Stimulated activated CD4-positive, alpha-beta T cell treated with anti-CD3 and anti-CD28 coated beads, Interleukin-1b, Interleukin-23, amount 100 ng/mL, for 1 hour (primary cell): ENCODE measurements around the gene FIG4.
"Not testable (repeated sequence)": the region's sequence is repeated elsewhere in the genome, so short reads cannot be mapped to it uniquely, and the experiment has no call there.

Source experiments
- DNase-seq, 2 donors: peaks; one replicate each; pipeline ENCODE4 v3.0.0-alpha.2; 2020; ENCODE audit warnings: low read depth in 2 of 2

Gene FIG4

GRCh38 chr6:109702791-109703190 is 11.7 kb downstream of the FIG4 start:
- DNase-seq, result no peak

- peak; percentile 32 to 42 for DNase-seq
Measured at GRCh38 chr6:109705258-109705657, 14.2 kb downstream of the FIG4 start.

GRCh38 chr6:109706513-109706912 is 15.4 kb downstream of the FIG4 start:
- DNase-seq, result no peak

GRCh38 chr6:109708099-109708498 is 17.0 kb downstream of the FIG4 start:
- DNase-seq, result not testable (repeated sequence)

GRCh38 chr6:109713097-109713496 is 22.0 kb downstream of the FIG4 start:
- DNase-seq, result no peak

- no peak for DNase-seq
Measured at GRCh38 chr6:109714166-109714565, 23.1 kb downstream of the FIG4 start.

GRCh38 chr6:109714611-109715010 is 23.5 kb downstream of the FIG4 start:
- no peak for DNase-seq

GRCh38 chr6:109715616-109716015 is 24.5 kb downstream of the FIG4 start:
- DNase-seq, result no peak

GRCh38 chr6:109717971-109718370 is 26.9 kb downstream of the FIG4 start:
- no peak for DNase-seq

- DNase-seq, result no peak
Measured at GRCh38 chr6:109718991-109719390, 27.9 kb downstream of the FIG4 start.

GRCh38 chr6:109720311-109720710 is 29.2 kb downstream of the FIG4 start:
- DNase-seq, result no peak

- DNase-seq, result no peak
Measured at GRCh38 chr6:109722011-109722410, 30.9 kb downstream of the FIG4 start.

GRCh38 chr6:109722564-109723254 is 31.6 kb downstream of the FIG4 start:
- DNase-seq, result no peak

- not testable (repeated sequence) for DNase-seq
Measured at GRCh38 chr6:109725250-109725649, 34.2 kb downstream of the FIG4 start.

GRCh38 chr6:109736273-109737025 is 45.4 kb downstream of the FIG4 start:
- no peak for DNase-seq

GRCh38 chr6:109738255-109738654 is 47.2 kb downstream of the FIG4 start:
- no peak for DNase-seq

- DNase-seq, result no peak
Measured at GRCh38 chr6:109738667-109739066, 47.6 kb downstream of the FIG4 start.

- DNase-seq, result no peak
Measured at GRCh38 chr6:109739686-109740085, 48.6 kb downstream of the FIG4 start.

- DNase-seq, result no peak
Measured at GRCh38 chr6:109740787-109741186, 49.7 kb downstream of the FIG4 start.

- no peak for DNase-seq
Measured at GRCh38 chr6:109743739-109744138, 52.6 kb downstream of the FIG4 start.

- not testable (repeated sequence) for DNase-seq
Measured at GRCh38 chr6:109744779-109745178, 53.7 kb downstream of the FIG4 start.

GRCh38 chr6:109747221-109747620 is 56.1 kb downstream of the FIG4 start:
- DNase-seq, result no peak
